Cardiac muscle cell (in vitro differentiated cells and primary cell): Measurements from ENCODE around the gene STX3. TPM values are rescaled to one million over a fixed set of nuclear protein-coding genes. Genes with fewer than 3 reads are reported as not detected.

Source experiments
- DNase-seq, 2 donors: peaks; one replicate each; pipeline versions ENCODE4 v3.0.0 to v3.0.0-alpha.2; 2010 to 2017; ENCODE audit warnings: low read depth in 1 of 2, low spot score in 1 of 2
- H3K27ac ChIP-seq: fragments of 200-600 bp; sonication (generic); 2 replicates; pipeline ENCODE4 v1.5.1; 2016
- H3K27me3 ChIP-seq: fragments of 200-600 bp; sonication (generic); 2 replicates; pipeline ENCODE4 v1.6.0; 2016; ENCODE audit warnings: control low read depth
- H3K36me3 ChIP-seq: fragments of 200-600 bp; sonication (generic); 2 replicates; pipeline ENCODE4 v1.5.1; 2016; ENCODE audit warnings: control low read depth
- H3K4me1 ChIP-seq: fragments of 200-600 bp; sonication (generic); 2 replicates; pipeline ENCODE4 v1.8.1; 2017; ENCODE audit warnings: low read depth, mild to moderate bottlenecking, mixed run types
- H3K4me3 ChIP-seq: fragments of 200-600 bp; sonication (generic); 2 replicates; pipeline ENCODE4 v1.5.1; 2016; ENCODE audit warnings: mild to moderate bottlenecking
- H3K9me3 ChIP-seq: fragments of 200-600 bp; sonication (generic); 2 replicates; pipeline ENCODE4 v1.5.1; 2017; ENCODE audit warnings: low read depth, mild to moderate bottlenecking, control low read depth
- polyA plus RNA-seq: library from polyadenylated mRNA; unstranded; fragments of >200 nt; fragmentation: Nextera tagmentation; extraction: Ambion mirVana; gene quantifications from 2 replicates; pipeline ENCODE4 v1.2.1, GENCODE V29; 2016
- total RNA-seq: library from RNA; depleted of rRNA; stranded (reverse); fragments of >200 nt; gene quantifications from 2 replicates; pipeline ENCODE4 v1.2.3, GENCODE V29; 2016
- TF ChIP-seq, protein P1 (sequence below): IDR thresholded peaks from 2 replicates; pipeline ENCODE4 v1.5.1; 2012; ENCODE audit warnings: low read depth, mild to moderate bottlenecking, low read length

Gene STX3
- total and polyA plus RNA-seq, 2 experiments from 2014 or later: 21.7 to 32.5 TPM

DNA sequence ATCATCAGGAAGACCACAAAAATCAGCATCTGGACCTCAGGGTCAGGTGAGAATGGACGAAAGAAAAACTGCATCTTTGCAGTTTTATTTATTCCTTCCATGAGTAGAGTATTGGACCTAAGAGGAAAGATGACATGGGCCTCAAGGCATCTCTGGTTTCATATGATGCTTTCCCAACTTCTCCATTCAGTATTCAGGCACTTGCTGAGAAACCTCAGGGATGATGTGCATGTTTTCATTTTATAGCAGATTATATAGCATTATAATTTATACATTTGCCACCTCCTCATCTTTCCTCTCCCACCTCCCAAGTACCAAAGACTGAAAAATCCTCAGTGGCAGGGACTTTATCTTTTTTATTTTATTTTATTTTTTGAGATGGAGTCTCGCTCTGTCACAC, 41.4 kb upstream of the STX3 start, which contains the start of gene OR10V1:
OR10V1 (minus strand) TSS at position 101 of the 400 bp plus-strand sequence; CDS start at position 101, 0 bp downstream.
- Histone ChIP-seq H3K9me3 (no peaks in the 10 kb centered on the region), H3K36me3 (no peaks in the 10 kb centered on the region), H3K4me3 (no peak within 1 kb of the TSS), H3K27me3 (peaks cover 3% of the 10 kb centered on the region), H3K4me1 (no peaks in the 10 kb centered on the region), H3K27ac (no peak within 1 kb of the TSS)
- no peak for DNase-seq
- TF ChIP-seq, protein P1, sequence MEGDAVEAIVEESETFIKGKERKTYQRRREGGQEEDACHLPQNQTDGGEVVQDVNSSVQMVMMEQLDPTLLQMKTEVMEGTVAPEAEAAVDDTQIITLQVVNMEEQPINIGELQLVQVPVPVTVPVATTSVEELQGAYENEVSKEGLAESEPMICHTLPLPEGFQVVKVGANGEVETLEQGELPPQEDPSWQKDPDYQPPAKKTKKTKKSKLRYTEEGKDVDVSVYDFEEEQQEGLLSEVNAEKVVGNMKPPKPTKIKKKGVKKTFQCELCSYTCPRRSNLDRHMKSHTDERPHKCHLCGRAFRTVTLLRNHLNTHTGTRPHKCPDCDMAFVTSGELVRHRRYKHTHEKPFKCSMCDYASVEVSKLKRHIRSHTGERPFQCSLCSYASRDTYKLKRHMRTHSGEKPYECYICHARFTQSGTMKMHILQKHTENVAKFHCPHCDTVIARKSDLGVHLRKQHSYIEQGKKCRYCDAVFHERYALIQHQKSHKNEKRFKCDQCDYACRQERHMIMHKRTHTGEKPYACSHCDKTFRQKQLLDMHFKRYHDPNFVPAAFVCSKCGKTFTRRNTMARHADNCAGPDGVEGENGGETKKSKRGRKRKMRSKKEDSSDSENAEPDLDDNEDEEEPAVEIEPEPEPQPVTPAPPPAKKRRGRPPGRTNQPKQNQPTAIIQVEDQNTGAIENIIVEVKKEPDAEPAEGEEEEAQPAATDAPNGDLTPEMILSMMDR: no peak

DNA sequence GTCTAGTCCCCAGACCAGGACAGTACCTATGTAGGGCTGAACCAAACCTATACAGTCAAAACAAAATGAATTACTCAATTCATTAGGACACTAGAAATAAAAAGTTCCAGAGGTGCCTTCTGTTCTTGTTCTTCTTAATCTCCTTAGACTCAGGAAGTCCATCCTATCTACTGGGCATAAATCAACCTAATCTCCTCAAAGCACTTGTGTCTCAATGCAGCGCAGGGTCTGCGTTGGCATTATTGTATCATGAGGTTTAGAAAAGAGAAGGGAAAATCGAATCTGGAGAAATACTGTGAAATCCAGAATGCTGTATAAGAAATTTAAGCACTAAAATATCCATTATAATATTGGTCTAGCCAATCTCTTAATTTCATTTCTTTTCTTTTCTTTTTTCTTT, 39.1 kb upstream of the STX3 start:
- Histone ChIP-seq H3K36me3 (no peaks in the 10 kb centered on the region), H3K9me3 (no peaks in the 10 kb centered on the region), H3K4me1 (no peaks in the 10 kb centered on the region), H3K27ac (no peak overlapping the region), H3K4me3 (no peak overlapping the region), H3K27me3 (peaks cover 3% of the 10 kb centered on the region)
- no peak for DNase-seq
- TF ChIP-seq, protein P1: no peak

DNA sequence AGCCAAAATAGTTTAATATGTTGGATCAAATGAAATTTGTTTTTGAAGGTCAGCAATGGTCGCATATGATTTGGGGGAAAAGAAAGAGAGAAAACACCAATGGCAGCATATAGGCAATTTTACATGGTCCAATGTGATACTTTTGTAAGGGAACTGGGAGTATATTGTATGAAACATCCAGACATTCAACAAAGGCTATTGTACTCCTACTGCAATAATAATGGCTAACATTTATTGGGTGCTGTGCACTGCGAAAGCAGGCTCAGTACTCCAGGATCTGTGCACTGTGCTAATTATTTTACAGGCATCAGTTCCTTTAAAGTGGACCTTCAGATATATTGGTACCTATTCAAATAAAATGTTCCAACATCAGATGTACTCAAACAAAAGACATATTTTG, 35.6 kb upstream of the STX3 start:
- TF ChIP-seq, protein P1: no peak
- no peaks in the 10 kb centered on the region for H3K4me1 ChIP-seq

DNA sequence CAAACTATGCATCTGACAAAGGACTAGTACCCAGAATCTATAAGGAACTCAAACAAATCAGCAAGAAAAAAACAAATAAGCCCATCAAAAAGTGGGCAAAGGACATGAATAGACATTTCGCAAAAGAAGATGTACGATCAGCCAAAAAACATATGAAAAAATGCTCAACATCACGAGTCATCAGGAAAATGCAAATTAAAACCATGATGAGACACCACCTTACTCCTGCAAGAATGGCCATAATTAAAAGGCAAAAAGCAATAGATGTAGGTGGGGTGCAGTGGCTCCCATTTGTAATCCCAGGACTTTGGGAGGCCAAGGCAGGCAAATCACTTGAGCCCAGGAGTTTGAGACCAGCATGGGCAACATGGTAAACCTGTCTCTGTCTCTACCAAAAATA, 31.1 kb upstream of the STX3 start:
- Histone ChIP-seq H3K9me3 (no peaks in the 10 kb centered on the region), H3K27me3 (no peaks in the 10 kb centered on the region), H3K36me3 (no peaks in the 10 kb centered on the region), H3K27ac (no peak overlapping the region), H3K4me1 (no peaks in the 10 kb centered on the region), H3K4me3 (no peak overlapping the region)
- TF ChIP-seq, protein P1: no peak
- no peak for DNase-seq

More for the DNA sequence above, 35.6 kb upstream of the STX3 start:
- DNase-seq: no peak
- Histone ChIP-seq H3K36me3 (no peaks in the 10 kb centered on the region), H3K27ac (no peak overlapping the region), H3K4me3 (no peak overlapping the region), H3K9me3 (no peaks in the 10 kb centered on the region), H3K27me3 (peaks cover 3% of the 10 kb centered on the region)

DNA sequence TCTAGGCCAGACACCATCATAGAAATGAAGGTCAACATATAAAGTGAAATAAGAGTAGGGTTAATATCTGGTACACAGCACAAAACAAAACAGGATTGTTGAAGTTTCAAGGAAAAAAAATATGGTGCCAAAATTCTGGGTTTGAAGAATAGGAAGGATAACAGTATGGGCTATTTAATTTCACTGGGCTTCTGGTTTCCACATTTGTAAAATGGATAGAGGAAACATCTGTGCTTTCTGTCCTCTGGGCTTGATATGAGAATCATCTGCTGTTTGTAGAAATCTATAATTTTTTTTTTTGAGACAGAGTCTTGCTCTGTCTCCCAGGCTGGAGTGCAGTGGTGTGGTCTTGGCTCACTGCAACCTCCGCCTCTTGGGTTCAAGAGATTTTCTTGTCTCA, 27.8 kb upstream of the STX3 start:
- Histone ChIP-seq H3K27ac (no peak overlapping the region), H3K4me1 (no peaks in the 10 kb centered on the region), H3K4me3 (no peak overlapping the region), H3K27me3 (no peaks in the 10 kb centered on the region), H3K9me3 (no peaks in the 10 kb centered on the region), H3K36me3 (no peaks in the 10 kb centered on the region)
- TF ChIP-seq, protein P1: no peak
- no peak for DNase-seq

DNA sequence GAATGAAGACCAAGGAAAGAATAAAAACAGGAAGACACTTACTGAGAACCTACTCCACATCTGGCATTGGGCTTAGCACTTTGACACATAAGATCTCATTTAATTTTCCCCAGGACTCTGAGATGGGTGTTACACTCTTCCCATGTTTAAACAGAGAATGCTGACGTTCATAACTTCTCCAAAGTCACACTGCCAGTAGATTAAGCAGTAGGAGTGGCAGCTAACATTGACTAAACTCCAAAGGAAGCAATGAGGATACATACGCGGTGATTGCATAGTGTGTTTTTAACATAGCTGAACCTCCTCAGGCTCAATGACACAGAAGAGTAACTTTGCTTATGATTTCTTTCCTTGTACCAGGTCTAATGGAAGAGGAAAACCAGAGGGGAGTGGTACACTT, 27.0 kb upstream of the STX3 start:
- Histone ChIP-seq H3K4me3 (no peak overlapping the region), H3K27me3 (no peaks in the 10 kb centered on the region), H3K27ac (no peak overlapping the region), H3K36me3 (no peaks in the 10 kb centered on the region), H3K9me3 (no peaks in the 10 kb centered on the region), H3K4me1 (no peaks in the 10 kb centered on the region)
- TF ChIP-seq, protein P1: no peak
- DNase-seq: no peak
